ENCODE data around the gene SMARCA2.

SMARCA2 gene

GRCh38 chr9:2179567-2179966 is 164.4 kb downstream of the SMARCA2 start:
- DNase-seq, result no peak

- no peak for DNase-seq
Measured at GRCh38 chr9:2180154-2180553, 165.0 kb downstream of the SMARCA2 start.

- DNase-seq, result no peak
Measured at GRCh38 chr9:2180704-2181103, 165.6 kb downstream of the SMARCA2 start.

GRCh38 chr9:2181792-2182191 is 166.6 kb downstream of the SMARCA2 start:
- DNase-seq, result no peak

GRCh38 chr9:2190939-2191608 is 175.9 kb downstream of the SMARCA2 start:
- no peak for DNase-seq

GRCh38 chr9:2191609-2191972 is 176.4 kb downstream of the SMARCA2 start:
- no peak for DNase-seq

GRCh38 chr9:2192356-2192979 is 177.3 kb downstream of the SMARCA2 start:
- no peak for DNase-seq

GRCh38 chr9:2193552-2193951 is 178.4 kb downstream of the SMARCA2 start:
- DNase-seq, result no peak

- no peak for DNase-seq
Measured at GRCh38 chr9:2195211-2195610, 180.1 kb downstream of the SMARCA2 start.

GRCh38 chr9:2196757-2197156 is 181.6 kb downstream of the SMARCA2 start:
- no peak for DNase-seq

- no peak for DNase-seq
Measured at GRCh38 chr9:2198956-2199635, 183.9 kb downstream of the SMARCA2 start.

- no peak for DNase-seq
Measured at GRCh38 chr9:2199999-2200796, 185.1 kb downstream of the SMARCA2 start.

GRCh38 chr9:2208465-2208864 is 193.3 kb downstream of the SMARCA2 start:
- DNase-seq, result peak; percentile 56

- no peak for DNase-seq
Measured at GRCh38 chr9:2208991-2209390, 193.8 kb downstream of the SMARCA2 start.

GRCh38 chr9:2209400-2209799 is 194.3 kb downstream of the SMARCA2 start:
- peak; percentile 55 for DNase-seq

GRCh38 chr9:2210201-2210600 is 195.1 kb downstream of the SMARCA2 start:
- DNase-seq, result peak; percentile 25

GRCh38 chr9:2213830-2214468 is 198.8 kb downstream of the SMARCA2 start:
- DNase-seq, result no peak

- no peak for DNase-seq
Measured at GRCh38 chr9:2214707-2215106, 199.6 kb downstream of the SMARCA2 start.

- DNase-seq, result no peak
Measured at GRCh38 chr9:2215921-2216441, 200.8 kb downstream of the SMARCA2 start.

GRCh38 chr9:2216591-2216990 is 201.4 kb downstream of the SMARCA2 start:
- peak; percentile 54 for DNase-seq

- no peak for DNase-seq
Measured at GRCh38 chr9:2217540-2217939, 202.4 kb downstream of the SMARCA2 start.

GRCh38 chr9:2220036-2220435 is 204.9 kb downstream of the SMARCA2 start:
- DNase-seq, result no peak

All from NCI-H226 (cell line).